Activated CD4-positive, alpha-beta memory T cell treated with anti-CD3 and anti-CD28 coated beads for 36 hours (primary cell): Measurements from ENCODE around the gene FBXL16. TPM values are rescaled to one million over a fixed set of nuclear protein-coding genes. Genes with fewer than 3 reads are reported as not detected.

Source experiments
- CTCF ChIA-PET: fragments of 350-600 bp; sonication (Branson Sonifier 250); formaldehyde crosslinking; loops from one replicate; lab custom pipeline; 2021; ENCODE audit warnings: antibody characterized with exemption, inconsistent platforms; lab: Charles Lee
- POLR2A ChIA-PET: fragments of 350-600 bp; sonication (Branson Sonifier 250); formaldehyde crosslinking; loops from one replicate; lab custom pipeline; 2021; ENCODE audit warnings: antibody characterized with exemption; lab: Charles Lee
- DNase-seq: peaks from one replicate; pipeline ENCODE4 v3.0.0-alpha.2; 2020
- H3K27ac Mint-ChIP-seq: one replicate; pipeline ENCODE4 v1.8.0; 2021; ENCODE audit warnings: mixed read lengths
- H3K27me3 Mint-ChIP-seq: one replicate; pipeline ENCODE4 v1.8.0; 2021; ENCODE audit warnings: mixed read lengths
- H3K36me3 Mint-ChIP-seq: one replicate; pipeline ENCODE4 v1.8.0; 2021; ENCODE audit warnings: mixed read lengths
- H3K4me1 Mint-ChIP-seq: one replicate; pipeline ENCODE4 v1.8.0; 2021; ENCODE audit warnings: low read depth, mixed read lengths
- H3K4me3 Mint-ChIP-seq: one replicate; pipeline ENCODE4 v1.8.0; 2021; ENCODE audit warnings: mild to moderate bottlenecking, mixed read lengths
- H3K9me3 Mint-ChIP-seq: one replicate; pipeline ENCODE4 v1.8.0; 2021; ENCODE audit warnings: mixed read lengths
- intact Hi-C: fragments of 100-400 bp; cut with micrococcal nuclease; formaldehyde crosslinking; loops from one replicate; pipeline ENCODE4 v1.15.1; 2023
- total RNA-seq, 2 experiments: library from RNA; stranded (reverse); gene quantifications; one replicate each; pipeline ENCODE4 v1.2.3, GENCODE V29; 2021

The FBXL16 gene
- total RNA-seq, 2 experiments from 2014 or later = 7.7 to 14.1 TPM

- Mint-ChIP-seq H3K36me3 (peaks cover 1% of the 10 kb centered on the region), H3K9me3 (no peaks in the 10 kb centered on the region), H3K27me3 (no peaks in the 10 kb centered on the region), H3K27ac (peak overlapping the region; percentile 56), H3K4me1 (peaks cover 19% of the 10 kb centered on the region), H3K4me3 (peak overlapping the region; percentile 79)
- DNase-seq = peak; percentile 71
- intact Hi-C loops = no loop called here
- ChIA-PET POLR2A (interaction anchor here (0.8 to 2.8 kb wide), 5 partner anchors 12 to 122 kb away, joined by 3 to 16 read pairs (median 4); partner anchors contain the start of genes METTL26, RHOT2 and STUB1), CTCF (interaction anchor here (0.6 to 1.3 kb wide), 11 partner anchors 8 to 421 kb away, joined by 3 to 13 read pairs (median 4); partner anchors contain the start of genes METTL26, RHOT2 and STUB1)
These were observed 57.4 kb downstream of the FBXL16 start for GRCh38 chr16:648071-648780.

DNA sequence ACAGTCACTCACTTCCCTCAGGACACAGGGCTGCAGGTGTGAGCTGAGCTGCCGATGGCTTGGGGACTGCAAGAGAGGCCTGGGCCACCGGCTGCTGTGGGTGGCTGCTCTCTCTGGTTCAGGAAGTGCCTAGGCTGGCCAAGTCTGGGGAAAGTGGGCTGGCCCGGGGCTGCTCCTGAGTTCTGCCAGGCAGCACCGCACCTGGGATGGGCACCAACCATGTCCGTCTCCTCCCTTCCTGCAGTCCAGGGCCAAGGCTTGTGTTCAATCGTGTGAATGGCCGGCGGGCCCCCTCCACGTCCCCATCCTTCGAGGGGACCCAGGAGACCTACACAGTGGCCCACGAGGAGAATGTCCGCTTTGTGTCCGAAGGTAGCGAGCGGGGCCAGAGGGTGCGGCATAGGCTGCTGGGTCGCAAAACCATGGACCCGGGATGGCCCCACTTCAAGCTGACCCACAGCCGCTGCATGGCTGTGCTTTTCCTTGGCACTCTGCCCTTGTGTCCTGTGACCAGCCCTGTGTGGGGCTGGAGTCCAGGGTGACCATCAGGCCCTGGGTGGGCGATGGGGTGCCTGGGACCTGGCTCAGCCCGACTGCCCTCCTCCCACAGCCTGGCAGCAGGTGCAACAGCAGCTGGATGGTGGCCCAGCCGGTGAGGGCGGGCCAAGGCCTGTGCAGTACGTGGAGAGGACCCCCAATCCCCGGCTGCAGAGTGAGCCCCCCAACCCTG, 58.3 kb downstream of the FBXL16 start:
- Mint-ChIP-seq H3K27ac (no peak overlapping the region), H3K9me3 (no peaks in the 10 kb centered on the region), H3K36me3 (peaks cover 1% of the 10 kb centered on the region), H3K4me3 (no peak overlapping the region), H3K4me1 (peaks cover 22% of the 10 kb centered on the region), H3K27me3 (no peaks in the 10 kb centered on the region)
- no peak for DNase-seq
- intact Hi-C loops = no loop called here
- ChIA-PET CTCF (interaction anchor here (0.6 to 1.3 kb wide), 9 partner anchors 9 to 33 kb away, joined by 3 to 13 read pairs (median 4); partner anchors contain the start of genes METTL26, RHOT2 and STUB1), POLR2A (interaction anchor here (0.8 to 2.8 kb wide), 2 partner anchors 11 to 16 kb away, joined by 3 to 16 read pairs; partner anchors contain the start of gene METTL26)

DNA sequence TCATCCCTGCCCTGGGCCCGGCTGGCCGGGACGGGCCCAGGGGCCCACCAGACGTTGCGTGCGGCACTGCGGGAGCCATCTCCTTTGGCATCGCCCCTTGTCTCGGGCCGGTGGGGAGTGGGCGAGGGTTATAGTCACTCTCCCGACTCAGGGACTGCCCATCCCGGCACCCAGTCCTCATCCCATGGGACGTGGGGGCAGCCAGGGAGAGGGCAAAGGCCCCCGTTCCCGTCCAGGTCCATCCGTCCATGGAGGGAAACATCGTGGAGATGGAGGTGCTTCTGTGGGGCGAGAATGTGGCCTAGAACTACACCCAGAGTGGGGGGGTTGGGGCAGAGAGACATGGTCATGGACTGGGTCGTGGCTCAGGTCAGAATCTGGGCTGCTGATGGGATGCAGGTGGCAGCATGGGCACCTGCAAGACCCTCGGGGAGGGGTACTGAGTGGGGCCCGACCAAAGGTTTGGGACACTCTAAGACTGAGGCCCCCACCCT, 58.9 kb downstream of the FBXL16 start:
- ChIA-PET POLR2A (no interaction called here), CTCF (no interaction called here)
- no peak overlapping the region for H3K27ac Mint-ChIP-seq
- no peaks in the 10 kb centered on the region for H3K9me3 Mint-ChIP-seq
- intact Hi-C loops = no loop called here
- no peak overlapping the region for H3K4me3 Mint-ChIP-seq
- no peak for DNase-seq
- peaks cover 1% of the 10 kb centered on the region for H3K36me3 Mint-ChIP-seq
- H3K4me1 Mint-ChIP-seq = peaks cover 22% of the 10 kb centered on the region
- H3K27me3 Mint-ChIP-seq = no peaks in the 10 kb centered on the region

GRCh38 chr16:645852-646678, 59.5 kb downstream of the FBXL16 start:
- peaks cover 22% of the 10 kb centered on the region for H3K4me1 Mint-ChIP-seq
- H3K9me3 Mint-ChIP-seq = no peaks in the 10 kb centered on the region
- no peak overlapping the region for H3K27ac Mint-ChIP-seq
- H3K36me3 Mint-ChIP-seq = peaks cover 1% of the 10 kb centered on the region
- intact Hi-C loops = no loop called here
- POLR2A ChIA-PET = no interaction called here
- CTCF ChIA-PET = no interaction called here
- H3K4me3 Mint-ChIP-seq = no peak overlapping the region
- no peak for DNase-seq
- H3K27me3 Mint-ChIP-seq = no peaks in the 10 kb centered on the region

DNA sequence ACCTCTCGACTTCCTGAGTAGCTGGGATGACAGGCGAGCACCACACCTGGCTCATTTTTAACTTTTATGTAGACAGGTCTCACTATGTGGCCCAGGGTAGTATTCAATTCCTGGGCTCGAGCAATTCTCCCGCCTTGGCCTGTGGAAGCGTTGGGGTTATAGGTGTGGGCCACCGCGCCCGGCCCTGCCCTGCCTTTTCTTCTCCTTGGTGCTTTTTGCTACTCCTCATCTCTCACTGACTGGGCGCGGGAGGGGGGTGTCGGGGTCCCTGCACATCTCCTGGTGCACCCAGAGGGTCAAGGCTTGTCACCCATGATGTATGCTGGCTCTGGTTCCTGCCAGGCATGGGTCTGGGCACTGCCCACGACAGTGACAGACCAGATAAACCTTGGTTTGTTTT, 61.0 kb downstream of the FBXL16 start:
- Mint-ChIP-seq H3K4me3 (no peak overlapping the region), H3K27ac (no peak overlapping the region), H3K27me3 (no peaks in the 10 kb centered on the region), H3K36me3 (peaks cover 1% of the 10 kb centered on the region), H3K4me1 (peaks cover 15% of the 10 kb centered on the region), H3K9me3 (no peaks in the 10 kb centered on the region)
- ChIA-PET CTCF (no interaction called here), POLR2A (no interaction called here)
- intact Hi-C loops = no loop called here
- no peak for DNase-seq

- peaks cover 15% of the 10 kb centered on the region for H3K4me1 Mint-ChIP-seq
- no peak overlapping the region for H3K27ac Mint-ChIP-seq
- POLR2A ChIA-PET = interaction anchor here (1.0 kb wide), 1 partner anchor 33 kb away, joined by 3 read pairs; the partner anchor contains the start of gene RHBDL1
- H3K27me3 Mint-ChIP-seq = no peaks in the 10 kb centered on the region
- no peak for DNase-seq
- no peaks in the 10 kb centered on the region for H3K36me3 Mint-ChIP-seq
- intact Hi-C loops = no loop called here
- H3K4me3 Mint-ChIP-seq = peak overlapping the region; percentile 73
- CTCF ChIA-PET = interaction anchor here (0.6 kb wide), 1 partner anchor 95 kb away, joined by 3 read pairs; no protein-coding TSS in a partner anchor
- no peaks in the 10 kb centered on the region for H3K9me3 Mint-ChIP-seq
These were observed 62.6 kb downstream of the FBXL16 start for GRCh38 chr16:643050-643368.

Other genes starting within 250 kb of the FBXL16 start
- gene CAPN15, start 178.1 kb downstream of the FBXL16 start, total RNA-seq = 10 to 100 TPM; 69.7 to 76.2 TPM
- not detected for gene PRR35, start 145.4 kb downstream of the FBXL16 start, total RNA-seq
- under 1 TPM; 0.31 to 0.45 TPM for gene NHLRC4, start 138.8 kb downstream of the FBXL16 start, total RNA-seq
- 10 to 100 TPM; 24.2 to 26.2 TPM for gene PIGQ, start 135.8 kb downstream of the FBXL16 start, total RNA-seq
- gene RAB40C, start 115.7 kb downstream of the FBXL16 start, total RNA-seq = 10 to 100 TPM; 10.1 to 10.6 TPM
- under 1 TPM; 0.05 to 0.07 TPM for gene WFIKKN1, start 74.8 kb downstream of the FBXL16 start, total RNA-seq
- gene METTL26, start 69.5 kb downstream of the FBXL16 start, total RNA-seq = 100 to 1,000 TPM; 113 to 117 TPM
- 10 to 100 TPM; 41.1 to 44.1 TPM for gene MCRIP2, start 64.0 kb downstream of the FBXL16 start, total RNA-seq
- gene WDR90, start 56.4 kb downstream of the FBXL16 start, total RNA-seq = 10 to 100 TPM; 52.8 to 58.2 TPM
- 100 to 1,000 TPM; 112 to 128 TPM for gene RHOT2, start 37.7 kb downstream of the FBXL16 start, total RNA-seq
- gene RHBDL1, start 30.1 kb downstream of the FBXL16 start, total RNA-seq = under 1 TPM; 0.57 to 0.82 TPM
- 10 to 100 TPM; 70.9 to 74.9 TPM for gene STUB1, start 25.4 kb downstream of the FBXL16 start, total RNA-seq
- gene JMJD8, start 21.5 kb downstream of the FBXL16 start, total RNA-seq = 10 to 100 TPM; 29.8 to 30.3 TPM
- 10 to 100 TPM; 17.7 to 18.5 TPM for gene WDR24, start 15.4 kb downstream of the FBXL16 start, total RNA-seq
- 10 to 100 TPM; 14.6 to 16.0 TPM for gene METRN, start 9.3 kb upstream of the FBXL16 start, total RNA-seq
- 10 to 100 TPM; 31.2 to 34.9 TPM for gene ANTKMT, start 15.3 kb upstream of the FBXL16 start, total RNA-seq
- 1 to 10 TPM; 3.3 to 4.2 TPM for gene CCDC78, start 20.6 kb upstream of the FBXL16 start, total RNA-seq
- 10 to 100 TPM; 14.2 to 15.2 TPM for gene HAGHL, start 21.3 kb upstream of the FBXL16 start, total RNA-seq
- 10 to 100 TPM; 31.8 to 32.2 TPM for gene CIAO3, start 35.2 kb upstream of the FBXL16 start, total RNA-seq
- gene MSLN, start 54.9 kb upstream of the FBXL16 start, total RNA-seq = not detected
- gene RPUSD1, start 82.6 kb upstream of the FBXL16 start, total RNA-seq = 10 to 100 TPM; 13.7 to 15.5 TPM
- gene CHTF18, start 82.8 kb upstream of the FBXL16 start, total RNA-seq = 100 to 1,000 TPM; 101 to 102 TPM
- not detected for gene GNG13, start 94.9 kb upstream of the FBXL16 start, total RNA-seq